ENCODE measurements around the gene NRIP1. TPM values are rescaled to one million over a fixed set of nuclear protein-coding genes. Genes with fewer than 3 reads are reported as not detected.

Gene NRIP1
- total and polyA plus RNA-seq, 9 of the 15 experiments (the other 6 are each of a cell fraction or from before 2014, with no cell fraction given): 4.3 to 42.8 (median 19.6) TPM

GRCh38 chr21:15009837-15010363, 54.9 kb downstream of the NRIP1 start:
- CTCF ChIA-PET (ENCODE audit: low intra/inter-chr PET ratio): no interaction called here
- in situ Hi-C loops (cut with MboI) (no loop called here), intact Hi-C loops (cut with micrococcal nuclease) (no loop called here)
- H3K4me3 ChIP-seq: no peak overlapping the region
- WGBS (ENCODE audit: insufficient coverage, low coverage, missing lambda C conversion rate): 73% methylated on average over 3 of the region's 3 CpGs
- H3K9me1 ChIP-seq (ENCODE audit: control insufficient read depth, insufficient read depth, low read length): no peaks in the 10 kb centered on the region
- H3K4me1 ChIP-seq (replicated peaks in 1 of 2; ENCODE audit: control insufficient read depth in 2 of 2, insufficient read depth in 2 of 2, low read length in 2 of 2): peaks cover 0 to 4% of the 10 kb centered on the region in 2 experiments; a peak in 1 of 5 replicates
- peaks cover 61% of the 10 kb centered on the region for H3K79me2 ChIP-seq (ENCODE audit: control insufficient read depth, insufficient read depth, low read length)
- H3K27ac ChIP-seq (ENCODE audit: extremely low read depth, low read depth, low read length): no peak overlapping the region
- POLR2A ChIA-PET: no interaction called here
- FAIRE-seq (no peak), DNase-seq (ENCODE audit: extremely low read depth in 1 of 4, low spot score in 3 of 4) (no peak), ATAC-seq (no peak)
- H4K20me1 ChIP-seq (replicated peaks; ENCODE audit: control insufficient read depth, insufficient read depth, low read length): no peaks in the 10 kb centered on the region
- H3K9ac ChIP-seq (ENCODE audit: insufficient read depth in 1 of 2, low read depth in 2 of 2, low read length in 2 of 2): no peak overlapping the region
- peaks cover 42% of the 10 kb centered on the region for H3K36me3 ChIP-seq (ENCODE audit: control insufficient read depth, insufficient read depth, low read length)
- no peaks in the 10 kb centered on the region for H3K27me3 ChIP-seq (ENCODE audit: control insufficient read depth in 2 of 2, insufficient read depth in 2 of 2, low read length in 2 of 2)
- no peak for TF ChIP-seq ZBTB17 (CRISPR knock-in tag; IDR thresholded peaks at IDR 0.05)
- TF ChIP-seq ZNF133 (CRISPR knock-in tag; IDR thresholded peaks at IDR 0.05): no peak
- no peak for TF ChIP-seq ZFP1 (CRISPR knock-in tag; IDR thresholded peaks at IDR 0.05)
- no peak for TF ChIP-seq NR3C1 (CRISPR knock-in tag; IDR thresholded peaks at IDR 0.05)
- no peak for TF ChIP-seq JUN (IDR thresholded peaks at IDR 0.05; ENCODE audit: borderline replicate concordance, low read depth, low read length)
- TF ChIP-seq JUN (CRISPR knock-in tag; IDR thresholded peaks at IDR 0.05; ENCODE audit: borderline replicate concordance): no peak
- TF ChIP-seq ATF6 (CRISPR knock-in tag; IDR thresholded peaks at IDR 0.05): no peak
- no peak for TF ChIP-seq ZNF277 (CRISPR knock-in tag; IDR thresholded peaks at IDR 0.05; ENCODE audit: borderline replicate concordance)
- TF ChIP-seq ZBTB8A (IDR thresholded peaks at IDR 0.05; ENCODE audit: partially characterized antibody): no peak
- no peak overlapping the region for H3K4me2 ChIP-seq (ENCODE audit: insufficient read depth, low read length)
- H3K9me3 ChIP-seq (replicated peaks; ENCODE audit: control insufficient read depth, insufficient read depth, low read depth, low read length): no peaks in the 10 kb centered on the region
- no peak overlapping the region for H2AFZ ChIP-seq (ENCODE audit: low read depth, low read length)
- BruUV-seq (replicated peaks): no TSS peak

All from K562 (cell line).